DOHH2 (cell line): Measurements from ENCODE around the gene HOATZ.

Source experiments
- H3F3A ChIP-seq: fragments of 200-600 bp; sonication (generic), shearing (Covaris generic); 2 replicates; pipeline ENCODE4 v1.6.0; 2016; ENCODE audit warnings: antibody characterized with exemption, mild to moderate bottlenecking; ENCODE audit not compliant: control insufficient read depth, insufficient read depth
- H3K27ac ChIP-seq: fragments of 200-600 bp; sonication (generic); 2 replicates; pipeline ENCODE4 v1.5.1; 2014; ENCODE audit warnings: low read depth, mild to moderate bottlenecking, low read length, moderate library complexity
- H3K27me3 ChIP-seq: fragments of 200-600 bp; sonication (generic); 2 replicates; pipeline ENCODE4 v1.6.1; 2014; ENCODE audit warnings: mild to moderate bottlenecking, low read length, mixed read lengths; ENCODE audit not compliant: control insufficient read depth
- H3K36me3 ChIP-seq: fragments of 200-600 bp; sonication (generic); 2 replicates; pipeline ENCODE4 v1.6.1; 2014; ENCODE audit warnings: mild to moderate bottlenecking, low read length, moderate library complexity, mixed read lengths; ENCODE audit not compliant: control insufficient read depth
- H3K4me1 ChIP-seq: fragments of 200-600 bp; sonication (generic); 2 replicates; pipeline ENCODE4 v1.6.1; 2014; ENCODE audit warnings: mild to moderate bottlenecking, low read length, mixed read lengths; ENCODE audit not compliant: control insufficient read depth
- H3K4me2 ChIP-seq: fragments of 200-600 bp; sonication (generic); 2 replicates; pipeline ENCODE4 v1.6.0; 2014; ENCODE audit warnings: mild to moderate bottlenecking, low read length, moderate library complexity
- H3K4me3 ChIP-seq: fragments of 200-600 bp; sonication (generic); 2 replicates; pipeline ENCODE4 v1.5.1; 2014; ENCODE audit warnings: mild to moderate bottlenecking, low read length, mixed read lengths
- H3K79me2 ChIP-seq: fragments of 200-600 bp; sonication (generic); 2 replicates; pipeline ENCODE4 v1.6.1; 2014; ENCODE audit warnings: mild to moderate bottlenecking, low read length, mixed read lengths; ENCODE audit not compliant: control insufficient read depth
- H3K9me2 ChIP-seq: fragments of 200-600 bp; sonication (generic); replicated peaks from 2 replicates; pipeline ENCODE4 v1.6.1; 2014; ENCODE audit warnings: mild to moderate bottlenecking, low read length, mixed read lengths; ENCODE audit not compliant: control insufficient read depth
- H3K9me3 ChIP-seq: fragments of 200-600 bp; sonication (generic); 2 replicates; pipeline ENCODE4 v1.6.1; 2014; ENCODE audit warnings: antibody characterized with exemption, low read length, mixed read lengths; ENCODE audit not compliant: control insufficient read depth, insufficient read depth
- H4K20me1 ChIP-seq: fragments of 200-600 bp; sonication (generic); 2 replicates; pipeline ENCODE4 v1.6.0; 2014; ENCODE audit warnings: low read depth, mild to moderate bottlenecking, antibody characterized with exemption, low read length, moderate library complexity; ENCODE audit not compliant: control insufficient read depth, insufficient read depth
- EZH2phosphoT487 ChIP-seq: fragments of 200-600 bp; sonication (generic); IDR thresholded peaks from 2 replicates; pipeline ENCODE4 v1.6.1; 2017; ENCODE audit warnings: borderline replicate concordance, mild to moderate bottlenecking, antibody characterized with exemption, low read length, moderate library complexity, mixed read lengths
- TF ChIP-seq, protein P1 (sequence below): fragments of 200-600 bp; sonication (generic); IDR thresholded peaks from one replicate; pipeline ENCODE4 v1.5.1; 2014; ENCODE audit warnings: antibody characterized with exemption, mild to moderate bottlenecking, low read depth, low read length; ENCODE audit not compliant: poor library complexity, severe bottlenecking

Gene HOATZ

DNA sequence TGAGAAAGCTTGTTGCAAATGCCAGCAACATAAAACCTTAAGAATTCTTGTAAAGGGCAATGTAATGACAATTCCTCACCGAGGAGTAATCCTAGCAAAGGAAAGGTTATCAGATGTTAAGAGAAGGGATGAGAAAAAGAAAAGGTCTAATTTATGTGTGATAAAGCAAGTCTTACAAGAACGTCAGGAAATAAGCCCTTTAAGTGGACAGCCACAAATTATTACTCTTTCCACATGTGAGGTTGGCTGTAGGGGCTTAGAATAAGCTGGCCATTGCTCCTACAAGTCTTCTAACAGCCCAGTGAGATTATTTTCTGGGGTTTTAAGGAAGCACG, 35.3 kb downstream of the HOATZ start:
- Histone ChIP-seq H3K9me2 (no peaks in the 10 kb centered on the region), H3K36me3 (no peaks in the 10 kb centered on the region), H3K4me3 (no peak overlapping the region), H3K79me2 (no peaks in the 10 kb centered on the region), H3K9me3 (no peaks in the 10 kb centered on the region), H3F3A (no peaks in the 10 kb centered on the region), H4K20me1 (no peaks in the 10 kb centered on the region), H3K4me1 (peaks cover 11% of the 10 kb centered on the region), H3K27me3 (0 out of 2 replicates have a peak, but pooled peaks cover 5% of the 10 kb centered on the region), H3K4me2 (peak overlapping the region; percentile 6; the same call in 1 of the 2 replicates), H3K27ac (no peak overlapping the region)
- TF ChIP-seq, protein P1, sequence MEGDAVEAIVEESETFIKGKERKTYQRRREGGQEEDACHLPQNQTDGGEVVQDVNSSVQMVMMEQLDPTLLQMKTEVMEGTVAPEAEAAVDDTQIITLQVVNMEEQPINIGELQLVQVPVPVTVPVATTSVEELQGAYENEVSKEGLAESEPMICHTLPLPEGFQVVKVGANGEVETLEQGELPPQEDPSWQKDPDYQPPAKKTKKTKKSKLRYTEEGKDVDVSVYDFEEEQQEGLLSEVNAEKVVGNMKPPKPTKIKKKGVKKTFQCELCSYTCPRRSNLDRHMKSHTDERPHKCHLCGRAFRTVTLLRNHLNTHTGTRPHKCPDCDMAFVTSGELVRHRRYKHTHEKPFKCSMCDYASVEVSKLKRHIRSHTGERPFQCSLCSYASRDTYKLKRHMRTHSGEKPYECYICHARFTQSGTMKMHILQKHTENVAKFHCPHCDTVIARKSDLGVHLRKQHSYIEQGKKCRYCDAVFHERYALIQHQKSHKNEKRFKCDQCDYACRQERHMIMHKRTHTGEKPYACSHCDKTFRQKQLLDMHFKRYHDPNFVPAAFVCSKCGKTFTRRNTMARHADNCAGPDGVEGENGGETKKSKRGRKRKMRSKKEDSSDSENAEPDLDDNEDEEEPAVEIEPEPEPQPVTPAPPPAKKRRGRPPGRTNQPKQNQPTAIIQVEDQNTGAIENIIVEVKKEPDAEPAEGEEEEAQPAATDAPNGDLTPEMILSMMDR: no peak
- no peak for TF ChIP-seq EZH2phosphoT487

DNA sequence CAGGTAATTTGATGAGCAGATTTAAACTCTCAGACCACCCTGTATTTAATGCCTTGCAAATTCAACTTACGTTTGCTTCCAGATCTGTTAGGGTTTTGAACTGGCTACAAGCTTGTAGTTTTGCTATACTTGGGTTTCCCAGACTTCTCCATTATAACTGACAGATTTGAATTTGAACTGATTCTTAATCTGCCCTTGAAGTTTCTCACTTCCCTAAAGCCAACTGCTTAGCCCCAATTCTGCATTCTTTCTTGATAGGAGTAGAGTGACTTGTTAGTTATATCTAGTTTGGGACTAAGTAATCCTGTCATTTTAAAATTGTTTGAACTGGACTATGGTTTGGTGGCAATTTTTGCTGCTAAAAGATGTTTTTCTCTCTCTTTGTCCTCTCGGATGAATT, 35.7 kb downstream of the HOATZ start:
- no peaks in the 10 kb centered on the region for H3K9me3 ChIP-seq
- no peaks in the 10 kb centered on the region for H3K36me3 ChIP-seq
- H3K4me1 ChIP-seq: peaks cover 14% of the 10 kb centered on the region
- no peak overlapping the region for H3K27ac ChIP-seq
- TF ChIP-seq EZH2phosphoT487: no peak
- TF ChIP-seq, protein P1: no peak
- H3K9me2 ChIP-seq: no peaks in the 10 kb centered on the region
- H3K27me3 ChIP-seq: 0 out of 2 replicates have a peak, but pooled peaks cover 5% of the 10 kb centered on the region
- no peaks in the 10 kb centered on the region for H4K20me1 ChIP-seq
- no peak overlapping the region for H3K4me3 ChIP-seq
- H3K4me2 ChIP-seq: peak overlapping the region; percentile 6; the same call in 1 of the 2 replicates
- H3F3A ChIP-seq: no peaks in the 10 kb centered on the region
- no peaks in the 10 kb centered on the region for H3K79me2 ChIP-seq

DNA sequence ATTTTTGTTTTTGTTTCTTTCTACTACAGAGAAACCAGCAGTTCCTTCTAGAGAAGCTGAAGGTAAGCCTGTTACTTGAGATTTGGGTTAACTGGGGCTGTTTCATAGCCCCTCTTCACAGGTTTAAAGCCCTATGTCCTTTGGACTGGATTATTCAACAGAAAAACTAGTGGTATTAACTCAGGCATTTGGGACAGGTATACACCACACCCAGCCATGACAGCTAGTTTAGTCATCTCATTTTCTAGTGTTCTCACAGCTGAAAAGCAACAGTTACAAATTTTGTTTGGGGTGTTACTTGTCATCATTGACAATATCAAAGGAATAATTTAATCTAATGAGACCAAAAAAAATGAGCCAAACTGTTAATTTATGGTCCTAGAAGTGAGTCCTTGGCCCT, 40.0 kb downstream of the HOATZ start:
- TF ChIP-seq, protein P1: no peak
- TF ChIP-seq EZH2phosphoT487: no peak
- Histone ChIP-seq H3K79me2 (no peaks in the 10 kb centered on the region), H4K20me1 (no peaks in the 10 kb centered on the region), H3K9me3 (peaks cover 5% of the 10 kb centered on the region; the same call in 1 of the 2 replicates), H3F3A (no peaks in the 10 kb centered on the region), H3K36me3 (no peaks in the 10 kb centered on the region), H3K4me1 (peaks cover 16% of the 10 kb centered on the region), H3K4me2 (no peak overlapping the region), H3K9me2 (no peaks in the 10 kb centered on the region), H3K4me3 (no peak overlapping the region), H3K27me3 (no peaks in the 10 kb centered on the region), H3K27ac (no peak overlapping the region)
